Activated effector memory CD4-positive, alpha-beta T cell treated with anti-CD3 and anti-CD28 coated beads, Interleukin-2, amount 50 U/mL, for 16 hours (primary cell): ENCODE measurements around the gene KLK5.
A peak's percentile ranks its signal among the peaks of the same experiment; 100 is the strongest.

Experiments
- DNase-seq: peaks from one replicate; pipeline ENCODE4 v3.0.0-alpha.2; 2020

The KLK5 gene

DNA sequence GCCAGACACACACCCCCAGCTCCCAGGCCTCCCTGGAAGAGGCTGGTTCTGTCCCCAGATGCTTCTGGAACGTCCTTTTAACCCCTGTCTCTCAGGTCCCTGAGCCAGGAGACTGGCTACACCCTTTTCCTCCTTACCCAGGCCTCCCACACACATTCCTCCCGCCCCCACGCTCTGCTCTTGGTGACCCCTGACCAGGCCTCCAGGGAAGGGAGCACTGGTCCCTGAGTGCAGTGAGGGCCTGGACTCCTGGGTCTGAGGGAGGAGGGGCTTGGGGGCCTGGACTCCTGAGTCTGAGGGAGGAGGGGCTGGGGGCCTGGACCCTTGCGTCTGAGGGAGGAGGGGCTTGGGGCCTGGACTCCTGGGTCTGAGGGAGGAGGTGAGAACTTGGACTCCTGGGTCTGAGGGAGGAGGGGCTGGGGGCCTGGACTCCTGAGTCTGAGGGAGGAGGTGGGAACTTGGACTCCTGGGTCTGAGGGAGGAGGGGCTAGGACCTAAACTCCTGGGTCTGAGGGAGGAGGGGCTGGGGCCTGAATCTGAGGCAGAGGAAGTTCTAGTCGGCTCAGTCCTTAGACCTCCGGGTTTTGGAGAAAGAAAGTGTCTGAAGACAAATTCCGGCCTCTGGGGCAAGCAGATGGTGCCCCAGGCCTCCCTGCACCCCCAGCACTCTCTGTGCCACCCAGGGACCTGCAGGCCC lies 16.0 kb upstream of the KLK5 start:
- no peak for DNase-seq

DNA sequence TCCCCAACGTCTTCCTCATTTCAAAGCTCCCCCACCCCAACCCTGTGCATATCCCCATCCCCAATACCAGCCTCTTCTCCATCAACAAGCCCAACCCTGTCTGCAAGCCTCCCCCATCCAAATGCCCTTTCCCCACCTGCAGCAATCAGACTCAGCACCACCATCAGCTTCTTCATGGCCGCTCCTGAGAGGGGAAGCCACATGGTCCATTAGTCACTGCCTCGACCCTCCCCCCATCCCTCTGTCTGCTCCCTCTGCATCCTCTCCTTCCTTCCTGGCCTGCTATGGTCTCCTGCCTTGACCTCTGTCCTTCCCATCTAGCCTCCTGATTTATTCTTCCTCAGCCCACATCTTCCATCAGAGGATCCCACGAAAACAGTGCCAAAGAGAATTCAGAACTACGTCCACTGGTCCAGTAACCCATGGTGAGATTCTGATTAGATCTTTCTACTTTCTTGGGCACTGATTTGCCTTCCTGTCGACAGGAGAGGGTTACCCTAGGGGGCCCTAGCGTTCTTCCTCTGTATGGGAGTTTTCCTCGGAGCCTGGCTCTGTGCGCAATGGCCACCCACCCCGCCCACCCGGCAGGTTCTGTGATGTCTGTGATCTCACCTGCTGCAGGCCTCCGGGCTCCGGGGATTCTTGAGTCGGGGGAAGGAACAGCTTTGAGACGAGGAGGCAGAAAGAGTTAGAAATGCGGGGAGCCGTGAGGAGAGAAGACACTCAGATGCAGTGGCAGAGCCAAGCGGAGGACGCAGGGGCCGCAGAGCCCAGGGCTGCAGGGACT lies 15.3 kb upstream of the KLK5 start:
- DNase-seq: no peak

DNA sequence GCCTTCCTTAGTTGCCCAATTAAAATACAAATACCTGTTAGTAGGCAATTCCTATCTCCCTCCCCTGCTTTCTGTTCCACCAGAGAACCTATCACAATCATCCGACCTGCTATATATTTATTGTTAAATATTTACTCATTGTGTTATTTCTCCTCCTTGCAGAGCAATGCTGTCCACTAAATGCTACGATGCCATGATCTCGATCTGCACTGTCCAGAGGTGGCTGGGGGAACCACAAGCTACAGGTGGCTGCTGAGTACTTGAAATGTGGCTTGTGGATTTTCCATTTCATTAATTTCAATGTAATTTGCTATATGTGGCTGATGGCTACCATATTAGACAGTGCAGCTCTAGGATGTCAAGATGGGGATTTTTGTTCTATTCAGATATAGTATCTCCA lies 11.4 kb upstream of the KLK5 start:
- DNase-seq: no peak

DNA sequence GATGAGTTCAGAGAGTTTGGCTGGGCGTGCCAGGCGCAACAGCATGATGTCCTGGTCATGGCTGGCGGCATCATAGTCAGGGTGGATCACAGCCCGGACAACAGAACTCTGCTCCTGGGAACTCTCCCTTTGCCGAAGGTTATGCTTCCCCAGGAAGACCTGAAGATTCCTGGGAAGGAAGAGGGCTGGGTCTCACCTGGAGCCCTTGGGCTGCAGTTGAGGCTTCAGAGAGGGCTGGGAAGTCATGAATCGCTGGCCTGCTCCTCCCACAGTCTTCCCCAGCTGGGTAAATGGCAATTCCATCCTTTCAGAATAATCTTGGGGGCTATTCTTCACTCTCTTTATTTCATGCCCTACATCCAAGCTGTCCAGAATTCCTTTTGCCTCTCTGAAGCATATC lies 10.5 kb upstream of the KLK5 start:
- no peak for DNase-seq

- no peak for DNase-seq
Measured at GRCh38 chr19:50962245-50962644, 9.4 kb upstream of the KLK5 start.

DNA sequence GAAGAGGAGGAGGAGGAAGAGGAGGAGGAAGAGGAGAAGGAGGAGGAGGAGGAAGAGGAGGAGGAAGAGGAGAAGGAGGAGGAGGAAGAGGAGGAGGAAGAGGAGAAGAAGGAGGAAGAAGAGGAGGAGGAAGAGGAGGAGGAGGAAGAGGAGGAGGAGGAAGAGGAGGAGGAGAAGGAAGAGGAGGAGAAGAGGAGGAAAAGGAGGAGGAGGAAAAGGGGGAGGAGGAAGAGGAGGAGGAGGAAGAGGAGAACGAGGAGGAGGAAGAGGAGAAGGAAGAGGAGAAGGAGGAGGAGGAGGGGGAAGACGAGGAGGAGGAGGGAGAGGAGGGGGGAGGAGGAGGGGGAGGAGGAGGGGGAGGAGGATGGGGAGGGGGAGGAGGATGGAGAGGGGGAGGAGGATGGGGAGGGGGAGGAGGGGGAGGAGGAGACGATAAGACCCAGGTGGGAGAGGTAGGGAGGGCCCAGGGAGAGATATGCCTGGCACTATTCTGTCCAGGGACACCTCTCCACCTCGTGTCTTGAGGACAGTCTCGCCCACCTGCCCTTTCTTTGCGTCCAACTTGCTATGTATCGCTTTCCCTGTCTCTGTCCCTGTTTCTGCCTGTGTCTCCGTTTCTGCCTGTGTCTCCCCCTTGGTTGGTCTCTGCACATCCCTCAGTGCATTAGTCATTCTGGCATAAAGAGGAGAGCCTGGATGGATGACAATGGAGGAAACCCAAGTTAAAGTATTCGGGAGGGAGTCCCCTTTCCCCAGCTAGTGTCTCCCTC lies 7.1 kb upstream of the KLK5 start:
- no peak for DNase-seq

GRCh38 chr19:50957587-50957986 lies 4.7 kb upstream of the KLK5 start:
- no peak for DNase-seq

GRCh38 chr19:50949861-50950260 lies 3.0 kb downstream of the KLK5 start:
- DNase-seq: no peak

GRCh38 chr19:50947123-50947522 lies 5.7 kb downstream of the KLK5 start:
- no peak for DNase-seq

DNA sequence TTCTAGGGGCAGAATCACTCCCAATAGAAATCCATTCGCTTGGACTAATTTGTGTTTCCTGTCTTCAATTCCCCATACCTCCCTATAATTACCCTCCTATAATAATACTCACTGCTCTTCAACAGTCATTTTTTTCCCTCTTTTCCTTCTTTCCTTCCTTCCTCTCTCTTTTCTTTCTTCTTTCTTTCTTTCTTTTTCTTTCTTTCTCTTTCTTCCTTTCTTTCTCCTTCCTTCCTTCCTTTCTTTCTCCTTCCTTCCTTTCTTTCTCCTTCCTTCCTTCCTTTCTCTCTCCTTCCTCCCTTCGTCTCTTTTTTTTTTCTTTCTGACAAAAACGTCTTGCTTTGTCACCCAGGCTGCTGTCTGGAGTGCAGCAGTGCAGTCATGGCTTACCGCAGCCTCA lies 8.0 kb downstream of the KLK5 start:
- DNase-seq: no peak

GRCh38 chr19:50943074-50943828 lies 9.6 kb downstream of the KLK5 start:
- DNase-seq: no peak

GRCh38 chr19:50939596-50939995 lies 13.2 kb downstream of the KLK5 start:
- no peak for DNase-seq

GRCh38 chr19:50933640-50934039 lies 19.2 kb downstream of the KLK5 start:
- no peak for DNase-seq

GRCh38 chr19:50932690-50933083 lies 20.2 kb downstream of the KLK5 start:
- no peak for DNase-seq

GRCh38 chr19:50932018-50932689 lies 20.7 kb downstream of the KLK5 start:
- DNase-seq: no peak

DNA sequence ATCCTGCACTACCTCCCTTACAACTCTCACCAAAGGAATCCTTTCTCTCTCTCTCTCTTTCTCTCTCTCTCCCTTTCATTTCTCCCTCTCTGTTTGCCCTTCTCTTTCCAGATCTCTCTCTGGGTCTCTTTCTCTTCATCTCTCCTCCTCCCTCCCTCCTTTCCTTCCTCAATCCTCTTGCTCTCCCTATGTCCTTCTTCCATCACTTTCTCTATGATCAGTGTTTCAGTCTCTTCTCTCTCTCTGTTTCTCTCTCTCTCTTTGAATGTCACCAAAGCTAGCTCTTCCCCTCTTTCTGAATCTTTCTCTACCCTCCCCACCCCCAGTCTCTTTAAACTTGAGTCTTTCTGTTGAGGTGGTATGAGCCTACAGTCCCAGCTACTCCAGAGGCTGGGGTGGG lies 21.8 kb downstream of the KLK5 start:
- DNase-seq: no peak

DNA sequence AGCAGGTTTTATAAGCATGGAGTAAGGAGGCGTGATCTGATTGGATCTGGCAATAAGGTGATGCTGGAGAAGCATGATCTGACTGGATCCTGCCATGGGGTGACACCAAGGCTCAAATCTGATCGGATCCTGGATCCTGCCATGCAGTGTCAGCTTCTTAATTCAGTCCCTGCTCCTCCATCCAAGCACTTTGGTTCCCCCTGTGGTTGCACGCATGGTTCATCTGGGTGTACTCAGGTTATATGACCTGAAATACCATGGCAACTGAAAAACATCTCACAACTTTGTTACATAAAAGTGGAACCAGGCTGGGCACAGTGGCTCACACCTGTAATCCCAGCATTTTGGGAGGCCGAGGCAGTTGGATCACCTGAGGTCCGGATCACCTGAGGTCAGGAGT lies 24.0 kb downstream of the KLK5 start:
- no peak for DNase-seq

DNA sequence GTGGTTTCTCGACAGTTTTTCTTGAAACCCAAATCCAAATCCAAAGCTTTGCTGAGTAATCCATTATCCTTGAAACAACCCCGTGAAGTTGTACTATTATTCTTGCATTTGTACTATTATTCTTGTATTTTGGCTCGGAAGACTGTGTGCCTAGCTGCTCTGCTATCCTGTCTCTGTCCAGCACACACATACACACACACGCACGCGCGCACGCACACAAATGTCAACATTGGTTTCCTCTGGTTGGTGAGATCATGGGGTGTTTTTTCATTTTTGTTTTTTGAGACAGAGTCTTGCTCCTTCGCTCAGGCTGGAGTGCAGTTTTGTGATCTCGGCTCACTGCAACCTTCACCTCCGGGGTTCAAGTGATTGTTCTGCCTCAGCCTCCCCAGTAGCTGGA lies 26.7 kb downstream of the KLK5 start:
- DNase-seq: no peak

DNA sequence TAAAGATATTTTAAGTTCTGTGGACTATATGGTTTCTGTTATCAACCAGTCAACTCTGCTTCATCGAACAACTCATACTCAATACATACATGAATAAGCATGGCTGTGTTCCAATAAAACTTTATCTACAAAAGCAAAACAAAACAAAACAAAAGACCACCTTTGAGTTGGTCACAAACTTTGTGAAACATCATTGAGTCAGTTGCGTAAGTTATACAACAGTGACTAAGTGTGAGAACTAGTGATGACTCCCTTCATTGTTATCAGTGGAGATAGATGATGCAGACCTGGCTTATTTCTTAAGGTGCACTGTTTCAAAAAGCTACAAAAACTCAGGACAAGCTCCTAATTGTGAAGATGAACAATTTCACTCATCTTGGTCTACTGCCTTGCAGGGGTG lies 27.1 kb downstream of the KLK5 start:
- no peak for DNase-seq

DNA sequence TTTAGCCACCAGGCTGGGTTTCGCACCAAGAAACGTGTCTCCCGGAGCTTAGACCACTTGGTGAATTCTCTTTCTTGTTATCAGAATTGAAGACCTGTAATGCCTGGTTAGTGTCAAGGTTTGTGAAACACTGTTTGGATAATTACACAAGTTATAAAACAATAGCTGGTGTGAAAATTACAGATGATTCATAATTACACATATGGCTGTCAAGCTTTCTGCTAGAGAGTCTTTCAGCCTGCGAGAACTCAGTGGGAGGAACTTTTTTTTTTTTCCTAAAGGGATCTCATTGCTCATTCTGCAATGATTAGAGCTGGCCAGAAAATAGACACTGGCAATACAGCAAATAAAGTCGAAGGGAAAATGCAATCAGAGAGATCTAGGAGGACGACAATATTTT lies 28.3 kb downstream of the KLK5 start:
- DNase-seq: no peak

DNA sequence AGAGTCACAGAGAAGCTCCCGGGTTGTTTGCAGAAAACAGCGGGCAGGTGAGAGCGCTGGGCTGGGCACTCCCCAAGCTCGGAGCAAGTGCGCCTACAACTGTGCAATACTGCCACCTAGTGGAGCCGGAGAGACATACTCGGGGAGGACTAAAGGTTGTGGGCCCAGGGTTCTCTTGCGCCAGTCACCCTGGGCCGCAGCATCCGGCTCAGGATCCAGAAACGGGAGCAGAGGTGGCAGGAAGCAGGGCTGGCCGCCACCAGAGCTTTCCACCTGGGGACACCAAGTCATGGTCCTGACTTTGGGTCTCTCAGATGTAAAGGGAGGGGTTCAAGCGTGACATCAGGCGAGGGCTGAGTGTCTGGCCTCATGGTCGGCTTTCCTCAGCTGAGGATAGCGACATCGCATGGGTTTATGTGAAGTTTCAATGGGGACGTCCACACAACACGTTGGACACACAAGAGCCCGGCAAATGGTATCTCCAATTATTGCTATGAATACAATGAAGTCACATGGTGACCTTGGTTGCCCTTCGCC lies 30.5 kb downstream of the KLK5 start:
- peak; percentile 90 for DNase-seq
